Osteoblast (primary cell): ENCODE results near the gene ADD1. TPM values are rescaled to one million over a fixed set of nuclear protein-coding genes. Genes with fewer than 3 reads are reported as not detected.

Experiments used
- DNase-seq: peaks from one replicate; pipeline ENCODE4 v3.0.0; 2011; ENCODE audit warnings: low spot score, mixed read lengths; ENCODE audit not compliant: insufficient read length; ENCODE audit errors: missing footprints
- H2AFZ ChIP-seq: 2 replicates; pipeline ENCODE4 v1.6.0; 2011; ENCODE audit warnings: mild to moderate bottlenecking, low read length
- H3K27ac ChIP-seq: 2 replicates; pipeline ENCODE4 v1.5.1; 2011; ENCODE audit warnings: mild to moderate bottlenecking, low read depth, low read length, moderate library complexity
- H3K27me3 ChIP-seq: 2 replicates; pipeline ENCODE4 v1.6.0; 2012; ENCODE audit warnings: mild to moderate bottlenecking, control low read depth, inconsistent platforms, low read length, moderate library complexity; ENCODE audit not compliant: insufficient read depth
- H3K36me3 ChIP-seq: 2 replicates; pipeline ENCODE4 v1.5.1; 2011; ENCODE audit warnings: mild to moderate bottlenecking, low read length, control low read depth, moderate library complexity; ENCODE audit not compliant: insufficient read depth
- H3K4me1 ChIP-seq: 2 replicates; pipeline ENCODE4 v1.5.1; 2011; ENCODE audit warnings: mild to moderate bottlenecking, low read length, control low read depth, moderate library complexity; ENCODE audit not compliant: insufficient read depth
- H3K4me2 ChIP-seq: 2 replicates; pipeline ENCODE4 v1.6.0; 2011; ENCODE audit warnings: mild to moderate bottlenecking, low read length; ENCODE audit not compliant: insufficient read depth
- H3K4me3 ChIP-seq: fragments of 200-600 bp; sonication (generic); 3 replicates; pipeline ENCODE4 v1.5.1; 2012; ENCODE audit warnings: mild to moderate bottlenecking, low read length, inconsistent platforms; ENCODE audit not compliant: insufficient read depth
- H3K79me2 ChIP-seq: 2 replicates; pipeline ENCODE4 v1.6.0; 2012; ENCODE audit warnings: mild to moderate bottlenecking, low read length, control low read depth, inconsistent platforms; ENCODE audit not compliant: insufficient read depth
- H3K9me3 ChIP-seq: 2 replicates; pipeline ENCODE4 v1.5.1; 2011; ENCODE audit warnings: low read depth, low read length, control low read depth
- H4K20me1 ChIP-seq: 2 replicates; pipeline ENCODE4 v1.6.0; 2012; ENCODE audit warnings: mild to moderate bottlenecking, low read length, control low read depth; ENCODE audit not compliant: insufficient read depth
- CTCF ChIP-seq: IDR thresholded peaks from 2 replicates; pipeline ENCODE4 v1.5.1; 2011; ENCODE audit warnings: mild to moderate bottlenecking, low read depth, low read length, moderate library complexity; ENCODE audit errors: extremely low read depth
- total RNA-seq: library from RNA; depleted of rRNA; stranded (reverse); fragments of >200 nt; gene quantifications from 2 replicates; pipeline ENCODE4 v1.2.3, GENCODE V29; 2012

Gene ADD1
- total RNA-seq, 1 donor: 200 TPM

- Histone ChIP-seq H3K4me3 (no peak overlapping the region), H3K4me2 (no peak overlapping the region), H3K4me1 (peaks cover 29% of the 10 kb centered on the region), H3K79me2 (peaks cover 95% of the 10 kb centered on the region), H3K27ac (no peak overlapping the region), H3K27me3 (no peaks in the 10 kb centered on the region), H4K20me1 (peaks cover 63% of the 10 kb centered on the region), H3K36me3 (peaks cover 17% of the 10 kb centered on the region), H3K9me3 (no peaks in the 10 kb centered on the region), H2AFZ (no peak overlapping the region)
- DNase-seq: no peak
- no peak for TF ChIP-seq CTCF
These were observed 12.6 kb downstream of the ADD1 start for GRCh38 chr4:2856266-2856665.

GRCh38 chr4:2857349-2857927, 13.8 kb downstream of the ADD1 start:
- Histone ChIP-seq H2AFZ (no peak overlapping the region), H3K4me2 (no peak overlapping the region), H3K4me1 (peaks cover 37% of the 10 kb centered on the region), H3K27me3 (no peaks in the 10 kb centered on the region), H4K20me1 (peaks cover 67% of the 10 kb centered on the region), H3K79me2 (peaks cover 97% of the 10 kb centered on the region), H3K27ac (no peak overlapping the region), H3K9me3 (no peaks in the 10 kb centered on the region), H3K36me3 (peaks cover 17% of the 10 kb centered on the region), H3K4me3 (no peak overlapping the region)
- TF ChIP-seq CTCF: no peak
- no peak for DNase-seq

- DNase-seq: no peak
These were observed 15.0 kb downstream of the ADD1 start for GRCh38 chr4:2858451-2859217.

More at GRCh38 chr4:2858451-2859217, 15.0 kb downstream of the ADD1 start:
- Histone ChIP-seq H3K4me1 (peaks cover 41% of the 10 kb centered on the region), H3K27me3 (no peaks in the 10 kb centered on the region), H3K27ac (peak overlapping the region; percentile 50), H3K79me2 (peaks cover 97% of the 10 kb centered on the region), H3K4me2 (peak overlapping the region; percentile 12), H4K20me1 (peaks cover 70% of the 10 kb centered on the region), H3K9me3 (no peaks in the 10 kb centered on the region), H3K4me3 (no peak overlapping the region), H2AFZ (no peak overlapping the region), H3K36me3 (peaks cover 11% of the 10 kb centered on the region)
- TF ChIP-seq CTCF: no peak
